ENCODE data around the gene MITF. TPM values are rescaled to one million over a fixed set of nuclear protein-coding genes. Genes with fewer than 3 reads are reported as not detected.

The MITF gene
- total RNA-seq, 2 experiments from 2014 or later, result not detected

DNA sequence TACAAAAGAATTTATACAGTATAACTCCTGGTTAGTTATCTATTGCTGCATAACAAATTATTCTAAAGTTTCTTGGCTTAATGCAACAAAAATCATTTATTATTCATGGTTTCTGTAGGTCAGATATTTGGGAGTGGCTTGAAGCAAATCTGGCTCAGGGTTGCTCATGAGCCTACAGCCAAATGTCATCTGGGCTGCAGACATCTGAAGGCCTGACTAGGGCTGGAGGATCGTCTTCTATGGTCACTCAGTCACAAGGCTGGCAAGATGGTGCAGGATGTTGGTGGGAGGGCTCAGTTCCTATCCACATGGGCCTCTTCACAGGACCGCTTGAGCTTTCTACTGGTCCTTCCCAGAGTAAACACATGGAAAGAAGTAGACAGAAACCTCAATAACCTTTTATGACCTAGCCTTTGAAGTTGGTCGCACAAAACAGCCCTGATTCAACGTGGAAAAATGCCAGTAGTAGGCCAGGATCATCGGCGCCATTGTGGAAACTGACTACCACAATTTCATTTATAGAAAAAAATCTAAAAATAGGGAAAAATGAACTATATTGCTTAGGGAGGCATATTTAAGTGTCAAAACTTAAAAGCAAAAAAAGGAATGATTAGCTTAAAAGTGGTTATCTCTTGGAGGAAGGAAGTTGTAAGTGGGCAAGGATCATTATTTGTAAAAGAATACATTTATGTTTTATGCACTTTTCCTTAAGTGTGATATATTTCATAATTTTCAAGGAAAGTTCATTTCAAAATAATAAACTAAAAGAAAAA is 9.9 kb upstream of the MITF start:
- intact Hi-C loops (cut with micrococcal nuclease; ENCODE audit: unreplicated experiment), result no loop called here
- H3K4me2 ChIP-seq (ENCODE audit: low read length), result no peak overlapping the region
- no peak for DNase-seq (ENCODE audit: low spot score)
- no peaks in the 10 kb centered on the region for H3K9me3 ChIP-seq (ENCODE audit: low read length)
- no peaks in the 10 kb centered on the region for H3K9me2 ChIP-seq (ENCODE audit: insufficient read depth, low read length)
- no peaks in the 10 kb centered on the region for H4K20me1 ChIP-seq (ENCODE audit: insufficient read depth, low read length)
- no peak overlapping the region for H3K27ac ChIP-seq (ENCODE audit: low read depth, low read length, poor library complexity, severe bottlenecking)
- TF ChIP-seq, protein P1, sequence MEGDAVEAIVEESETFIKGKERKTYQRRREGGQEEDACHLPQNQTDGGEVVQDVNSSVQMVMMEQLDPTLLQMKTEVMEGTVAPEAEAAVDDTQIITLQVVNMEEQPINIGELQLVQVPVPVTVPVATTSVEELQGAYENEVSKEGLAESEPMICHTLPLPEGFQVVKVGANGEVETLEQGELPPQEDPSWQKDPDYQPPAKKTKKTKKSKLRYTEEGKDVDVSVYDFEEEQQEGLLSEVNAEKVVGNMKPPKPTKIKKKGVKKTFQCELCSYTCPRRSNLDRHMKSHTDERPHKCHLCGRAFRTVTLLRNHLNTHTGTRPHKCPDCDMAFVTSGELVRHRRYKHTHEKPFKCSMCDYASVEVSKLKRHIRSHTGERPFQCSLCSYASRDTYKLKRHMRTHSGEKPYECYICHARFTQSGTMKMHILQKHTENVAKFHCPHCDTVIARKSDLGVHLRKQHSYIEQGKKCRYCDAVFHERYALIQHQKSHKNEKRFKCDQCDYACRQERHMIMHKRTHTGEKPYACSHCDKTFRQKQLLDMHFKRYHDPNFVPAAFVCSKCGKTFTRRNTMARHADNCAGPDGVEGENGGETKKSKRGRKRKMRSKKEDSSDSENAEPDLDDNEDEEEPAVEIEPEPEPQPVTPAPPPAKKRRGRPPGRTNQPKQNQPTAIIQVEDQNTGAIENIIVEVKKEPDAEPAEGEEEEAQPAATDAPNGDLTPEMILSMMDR (conservative IDR thresholded peaks at IDR 0.05; ENCODE audit: low read length), result no peak
- no peak for TF ChIP-seq EZH2phosphoT487 (IDR thresholded peaks at IDR 0.05; ENCODE audit: borderline replicate concordance, low read depth, low read length)
- ChIA-PET CTCF (ENCODE audit: unreplicated experiment) (no interaction called here), POLR2A (no interaction called here)
- no peak overlapping the region for H2AFZ ChIP-seq (ENCODE audit: low read length)
- no peaks in the 10 kb centered on the region for H3K79me2 ChIP-seq (ENCODE audit: insufficient read depth, low read depth, low read length)
- H3K4me1 ChIP-seq (ENCODE audit: insufficient read depth, low read length, poor library complexity, severe bottlenecking), result no peaks in the 10 kb centered on the region
- no peak overlapping the region for H3K4me3 ChIP-seq (ENCODE audit: low read depth, low read length, poor library complexity, severe bottlenecking)
- H3K36me3 ChIP-seq (ENCODE audit: insufficient read depth, low read length), result no peaks in the 10 kb centered on the region
- no TSS peak for BruUV-seq (replicated peaks)

DNA sequence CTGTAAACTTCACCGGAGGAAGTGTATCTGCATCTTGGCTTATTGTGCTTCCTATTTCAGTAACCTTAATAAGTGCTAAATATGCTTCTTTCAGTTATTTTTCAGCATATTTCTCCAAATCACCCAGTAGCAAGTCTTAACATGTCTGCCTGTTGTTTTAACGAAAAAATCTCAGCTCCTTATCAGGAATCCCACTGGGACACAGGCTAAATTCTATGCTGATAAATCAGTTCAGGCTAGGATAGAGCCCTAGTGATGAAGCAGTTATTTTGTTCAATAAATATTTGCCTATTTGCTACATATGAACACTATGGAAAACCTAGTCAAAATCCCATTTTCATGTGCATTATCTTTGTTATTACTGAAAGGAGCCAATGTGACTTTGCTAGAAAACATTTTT is 8.2 kb upstream of the MITF start:
- Histone ChIP-seq H4K20me1 (ENCODE audit: insufficient read depth, low read length) (no peaks in the 10 kb centered on the region), H3K4me3 (ENCODE audit: low read depth, low read length, poor library complexity, severe bottlenecking) (no peak overlapping the region), H3K79me2 (ENCODE audit: insufficient read depth, low read depth, low read length) (no peaks in the 10 kb centered on the region), H3K4me2 (ENCODE audit: low read length) (no peak overlapping the region), H3K9me3 (ENCODE audit: low read length) (no peaks in the 10 kb centered on the region), H2AFZ (ENCODE audit: low read length) (no peak overlapping the region), H3K4me1 (ENCODE audit: insufficient read depth, low read length, poor library complexity, severe bottlenecking) (no peaks in the 10 kb centered on the region), H3K9me2 (ENCODE audit: insufficient read depth, low read length) (no peaks in the 10 kb centered on the region), H3K36me3 (ENCODE audit: insufficient read depth, low read length) (no peaks in the 10 kb centered on the region), H3K27ac (ENCODE audit: low read depth, low read length, poor library complexity, severe bottlenecking) (no peak overlapping the region)
- CTCF ChIA-PET (ENCODE audit: unreplicated experiment), result no interaction called here
- POLR2A ChIA-PET, result no interaction called here
- DNase-seq (ENCODE audit: low spot score), result no peak
- TF ChIP-seq EZH2phosphoT487 (IDR thresholded peaks at IDR 0.05; ENCODE audit: borderline replicate concordance, low read depth, low read length), result no peak
- TF ChIP-seq, protein P1 (conservative IDR thresholded peaks at IDR 0.05; ENCODE audit: low read length), result no peak
- BruUV-seq (replicated peaks), result no TSS peak
- intact Hi-C loops (cut with micrococcal nuclease; ENCODE audit: unreplicated experiment), result no loop called here

DNA sequence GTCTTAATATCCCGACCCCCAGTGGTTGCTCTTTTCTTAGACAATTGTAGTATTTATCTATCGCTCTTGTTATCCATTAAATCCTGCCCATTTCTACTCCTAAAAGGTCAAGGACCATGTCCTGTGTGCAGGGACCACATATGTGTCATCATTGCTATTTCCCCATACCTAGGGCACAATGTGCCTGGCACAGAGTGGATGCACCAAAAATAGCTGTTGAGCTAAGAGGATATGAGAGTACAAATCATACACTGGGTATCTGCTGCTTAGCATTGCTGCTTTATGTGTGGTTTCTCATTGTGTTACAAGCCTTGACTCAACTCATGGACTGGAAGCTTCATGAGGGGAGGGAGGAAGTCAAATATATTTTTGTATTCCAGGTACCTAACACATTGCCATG is 3.4 kb upstream of the MITF start:
- Histone ChIP-seq H3K4me1 (ENCODE audit: insufficient read depth, low read length, poor library complexity, severe bottlenecking) (no peaks in the 10 kb centered on the region), H3K9me3 (ENCODE audit: low read length) (no peaks in the 10 kb centered on the region), H3K27ac (ENCODE audit: low read depth, low read length, poor library complexity, severe bottlenecking) (no peak overlapping the region), H3K4me3 (ENCODE audit: low read depth, low read length, poor library complexity, severe bottlenecking) (no peak overlapping the region), H3K9me2 (ENCODE audit: insufficient read depth, low read length) (no peaks in the 10 kb centered on the region; the same call in 1 of the 2 replicates), H3K36me3 (ENCODE audit: insufficient read depth, low read length) (no peaks in the 10 kb centered on the region), H3K4me2 (ENCODE audit: low read length) (no peak overlapping the region), H4K20me1 (ENCODE audit: insufficient read depth, low read length) (no peaks in the 10 kb centered on the region), H2AFZ (ENCODE audit: low read length) (no peak overlapping the region), H3K79me2 (ENCODE audit: insufficient read depth, low read depth, low read length) (no peaks in the 10 kb centered on the region)
- ChIA-PET CTCF (ENCODE audit: unreplicated experiment) (no interaction called here), POLR2A (interaction anchor here (0.6 to 0.9 kb wide), 2 partner anchors 36 to 781 kb away, joined by 3 read pairs; no protein-coding TSS in a partner anchor)
- intact Hi-C loops (cut with micrococcal nuclease; ENCODE audit: unreplicated experiment), result no loop called here
- TF ChIP-seq EZH2phosphoT487 (IDR thresholded peaks at IDR 0.05; ENCODE audit: borderline replicate concordance, low read depth, low read length), result no peak
- TF ChIP-seq, protein P1 (conservative IDR thresholded peaks at IDR 0.05; ENCODE audit: low read length), result no peak
- BruUV-seq (replicated peaks), result no TSS peak
- DNase-seq (ENCODE audit: low spot score), result no peak
